Measurements from ENCODE around the gene PKNOX2. TPM values are rescaled to one million over a fixed set of nuclear protein-coding genes. Genes with fewer than 3 reads are reported as not detected.

Gene PKNOX2
- total RNA-seq, 4 donors from 2014 or later = 0.51 to 4.3 (median 2.3) TPM

GRCh38 chr11:125270711-125271110, 106.2 kb downstream of the PKNOX2 start:
- TF ChIP-seq CTCF (IDR thresholded peaks at IDR 0.05; ENCODE audit: low read depth) = no peak

- no peak for TF ChIP-seq CTCF (IDR thresholded peaks at IDR 0.05; ENCODE audit: low read depth)
Observed at GRCh38 chr11:125271483-125272091, 107.0 kb downstream of the PKNOX2 start.

- TF ChIP-seq CTCF (IDR thresholded peaks at IDR 0.05; ENCODE audit: low read depth) = no peak
Observed at GRCh38 chr11:125272092-125272491, 107.5 kb downstream of the PKNOX2 start.

GRCh38 chr11:125272821-125273220, 108.3 kb downstream of the PKNOX2 start:
- no peak for TF ChIP-seq CTCF (IDR thresholded peaks at IDR 0.05; ENCODE audit: low read depth)

GRCh38 chr11:125273519-125274000, 109.0 kb downstream of the PKNOX2 start:
- TF ChIP-seq CTCF (IDR thresholded peaks at IDR 0.05; ENCODE audit: low read depth) = no peak

GRCh38 chr11:125274309-125274708, 109.8 kb downstream of the PKNOX2 start:
- TF ChIP-seq CTCF (IDR thresholded peaks at IDR 0.05; ENCODE audit: low read depth) = no peak

GRCh38 chr11:125274774-125275173, 110.2 kb downstream of the PKNOX2 start:
- no peak for TF ChIP-seq CTCF (IDR thresholded peaks at IDR 0.05; ENCODE audit: low read depth)
